ENCODE results near the gene RBFA. TPM values are rescaled to one million over a fixed set of nuclear protein-coding genes. Genes with fewer than 3 reads are reported as not detected.

Gene RBFA
- total and polyA plus RNA-seq, 2 of the 13 experiments (the other 11 are each of a cell fraction or from before 2014, with no cell fraction given): 29.7 to 42.4 TPM

DNA sequence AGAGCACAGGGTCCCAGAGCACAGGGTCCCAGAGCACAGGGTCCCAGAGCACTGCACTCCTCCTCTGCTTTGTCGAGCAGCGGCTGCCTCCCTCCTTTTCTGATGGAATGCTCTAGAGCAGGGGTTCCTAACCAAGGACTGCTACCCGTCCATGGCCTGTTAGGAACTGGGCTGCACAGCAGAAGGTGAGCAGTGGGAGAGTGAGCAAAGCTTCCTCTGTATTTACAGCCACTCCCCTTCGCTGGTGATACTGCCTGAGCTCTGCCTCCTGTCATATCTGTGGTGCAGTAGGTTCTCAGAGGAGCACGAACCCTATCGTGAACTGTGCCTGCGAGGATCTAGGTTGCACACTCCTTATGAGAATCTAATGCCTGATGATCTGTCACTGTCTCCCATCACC is 41.7 kb downstream of the RBFA start:
- FAIRE-seq: no peak
- TF ChIP-seq ZKSCAN8 (CRISPR knock-in tag; IDR thresholded peaks at IDR 0.05; ENCODE audit: borderline replicate concordance) (no peak), ZFY (CRISPR knock-in tag; IDR thresholded peaks at IDR 0.05) (no peak), KLF16 (CRISPR knock-in tag; IDR thresholded peaks at IDR 0.05) (no peak), YY1 (IDR thresholded peaks at IDR 0.05; ENCODE audit: insufficient read depth, insufficient replicate concordance, low read depth, low read length) (no peak), SNAPC4 (CRISPR knock-in tag; IDR thresholded peaks at IDR 0.05) (no peak)
- TF ChIP-seq, protein P1, sequence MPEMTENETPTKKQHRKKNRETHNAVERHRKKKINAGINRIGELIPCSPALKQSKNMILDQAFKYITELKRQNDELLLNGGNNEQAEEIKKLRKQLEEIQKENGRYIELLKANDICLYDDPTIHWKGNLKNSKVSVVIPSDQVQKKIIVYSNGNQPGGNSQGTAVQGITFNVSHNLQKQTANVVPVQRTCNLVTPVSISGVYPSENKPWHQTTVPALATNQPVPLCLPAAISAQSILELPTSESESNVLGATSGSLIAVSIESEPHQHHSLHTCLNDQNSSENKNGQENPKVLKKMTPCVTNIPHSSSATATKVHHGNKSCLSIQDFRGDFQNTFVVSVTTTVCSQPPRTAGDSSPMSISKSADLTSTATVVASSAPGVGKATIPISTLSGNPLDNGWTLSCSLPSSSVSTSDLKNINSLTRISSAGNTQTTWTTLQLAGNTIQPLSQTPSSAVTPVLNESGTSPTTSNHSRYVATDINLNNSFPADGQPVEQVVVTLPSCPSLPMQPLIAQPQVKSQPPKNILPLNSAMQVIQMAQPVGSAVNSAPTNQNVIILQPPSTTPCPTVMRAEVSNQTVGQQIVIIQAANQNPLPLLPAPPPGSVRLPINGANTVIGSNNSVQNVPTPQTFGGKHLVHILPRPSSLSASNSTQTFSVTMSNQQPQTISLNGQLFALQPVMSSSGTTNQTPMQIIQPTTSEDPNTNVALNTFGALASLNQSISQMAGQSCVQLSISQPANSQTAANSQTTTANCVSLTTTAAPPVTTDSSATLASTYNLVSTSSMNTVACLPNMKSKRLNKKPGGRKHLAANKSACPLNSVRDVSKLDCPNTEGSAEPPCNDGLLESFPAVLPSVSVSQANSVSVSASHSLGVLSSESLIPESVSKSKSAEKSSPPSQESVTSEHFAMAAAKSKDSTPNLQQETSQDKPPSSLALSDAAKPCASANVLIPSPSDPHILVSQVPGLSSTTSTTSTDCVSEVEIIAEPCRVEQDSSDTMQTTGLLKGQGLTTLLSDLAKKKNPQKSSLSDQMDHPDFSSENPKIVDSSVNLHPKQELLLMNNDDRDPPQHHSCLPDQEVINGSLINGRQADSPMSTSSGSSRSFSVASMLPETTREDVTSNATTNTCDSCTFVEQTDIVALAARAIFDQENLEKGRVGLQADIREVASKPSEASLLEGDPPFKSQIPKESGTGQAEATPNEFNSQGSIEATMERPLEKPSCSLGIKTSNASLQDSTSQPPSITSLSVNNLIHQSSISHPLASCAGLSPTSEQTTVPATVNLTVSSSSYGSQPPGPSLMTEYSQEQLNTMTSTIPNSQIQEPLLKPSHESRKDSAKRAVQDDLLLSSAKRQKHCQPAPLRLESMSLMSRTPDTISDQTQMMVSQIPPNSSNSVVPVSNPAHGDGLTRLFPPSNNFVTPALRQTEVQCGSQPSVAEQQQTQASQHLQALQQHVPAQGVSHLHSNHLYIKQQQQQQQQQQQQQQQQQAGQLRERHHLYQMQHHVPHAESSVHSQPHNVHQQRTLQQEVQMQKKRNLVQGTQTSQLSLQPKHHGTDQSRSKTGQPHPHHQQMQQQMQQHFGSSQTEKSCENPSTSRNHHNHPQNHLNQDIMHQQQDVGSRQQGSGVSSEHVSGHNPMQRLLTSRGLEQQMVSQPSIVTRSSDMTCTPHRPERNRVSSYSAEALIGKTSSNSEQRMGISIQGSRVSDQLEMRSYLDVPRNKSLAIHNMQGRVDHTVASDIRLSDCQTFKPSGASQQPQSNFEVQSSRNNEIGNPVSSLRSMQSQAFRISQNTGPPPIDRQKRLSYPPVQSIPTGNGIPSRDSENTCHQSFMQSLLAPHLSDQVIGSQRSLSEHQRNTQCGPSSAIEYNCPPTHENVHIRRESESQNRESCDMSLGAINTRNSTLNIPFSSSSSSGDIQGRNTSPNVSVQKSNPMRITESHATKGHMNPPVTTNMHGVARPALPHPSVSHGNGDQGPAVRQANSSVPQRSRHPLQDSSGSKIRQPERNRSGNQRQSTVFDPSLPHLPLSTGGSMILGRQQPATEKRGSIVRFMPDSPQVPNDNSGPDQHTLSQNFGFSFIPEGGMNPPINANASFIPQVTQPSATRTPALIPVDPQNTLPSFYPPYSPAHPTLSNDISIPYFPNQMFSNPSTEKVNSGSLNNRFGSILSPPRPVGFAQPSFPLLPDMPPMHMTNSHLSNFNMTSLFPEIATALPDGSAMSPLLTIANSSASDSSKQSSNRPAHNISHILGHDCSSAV (CRISPR knock-in tag; IDR thresholded peaks at IDR 0.05; ENCODE audit: borderline replicate concordance): no peak
- Histone ChIP-seq H3K4me3 (replicated peaks in 1 of 3; ENCODE audit: insufficient read depth in 1 of 3, low read depth in 2 of 3, low read length in 3 of 3) (no peak overlapping the region), H3K4me1 (ENCODE audit: insufficient read depth, low read length) (no peaks in the 10 kb centered on the region), H3K4me2 (ENCODE audit: low read depth, low read length) (no peak overlapping the region), H2AFZ (ENCODE audit: low read length) (no peak overlapping the region), H3K79me2 (ENCODE audit: insufficient read depth, low read length) (no peaks in the 10 kb centered on the region), H3K27ac (ENCODE audit: extremely low read length, insufficient read depth, low read length) (no peak overlapping the region), H3K36me3 (replicated peaks in 1 of 2; ENCODE audit: control insufficient read depth in 1 of 2, insufficient read depth in 2 of 2, low read length in 2 of 2) (no peaks in the 10 kb centered on the region), H3K9ac (ENCODE audit: insufficient read depth, low read depth, low read length) (no peak overlapping the region), H3K9me3 (ENCODE audit: low read length) (no peaks in the 10 kb centered on the region), H4K20me1 (ENCODE audit: insufficient read depth, low read length) (no peaks in the 10 kb centered on the region), H3K27me3 (ENCODE audit: control insufficient read depth in 1 of 2, insufficient read depth in 2 of 2, low read length in 2 of 2) (peaks cover 0 to 26% of the 10 kb centered on the region in 2 experiments; a peak in 2 of 5 replicates)
- 43% methylated on average over 7 of the region's 7 CpGs for WGBS (ENCODE audit: low lambda C conversion rate)
- intact Hi-C loops (cut with micrococcal nuclease; ENCODE audit: unreplicated experiment): no loop called here
- DNase-seq (ENCODE audit: low spot score): no peak
- POLR2A ChIA-PET: no interaction called here
- peak; percentile 59; the same call in 2 of the 3 replicates for ATAC-seq
- in situ Hi-C loops (cut with HindIII; ENCODE audit: extremely low pct_ligation_motif_present, low pct_unique_long_range_greater_than_20kb): no loop called here
- no TSS peak for BruUV-seq (replicated peaks)
- CTCF ChIA-PET (ENCODE audit: low intra/inter-chr PET ratio, low total read pairs): no interaction called here

Measured in HepG2 (cell line).